DMS153 treated with DMSO at 0.1 percent for 48 hours (cell line): ENCODE results near the gene ETFBKMT.

Experiments used
- DNase-seq: peaks from one replicate; lab custom pipeline; 2025; ENCODE audit not compliant: unreplicated experiment; lab: John Stamatoyannopoulos, UW

The ETFBKMT gene, protein sequence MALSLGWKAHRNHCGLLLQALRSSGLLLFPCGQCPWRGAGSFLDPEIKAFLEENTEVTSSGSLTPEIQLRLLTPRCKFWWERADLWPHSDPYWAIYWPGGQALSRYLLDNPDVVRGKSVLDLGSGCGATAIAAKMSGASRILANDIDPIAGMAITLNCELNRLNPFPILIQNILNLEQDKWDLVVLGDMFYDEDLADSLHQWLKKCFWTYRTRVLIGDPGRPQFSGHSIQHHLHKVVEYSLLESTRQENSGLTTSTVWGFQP

DNA sequence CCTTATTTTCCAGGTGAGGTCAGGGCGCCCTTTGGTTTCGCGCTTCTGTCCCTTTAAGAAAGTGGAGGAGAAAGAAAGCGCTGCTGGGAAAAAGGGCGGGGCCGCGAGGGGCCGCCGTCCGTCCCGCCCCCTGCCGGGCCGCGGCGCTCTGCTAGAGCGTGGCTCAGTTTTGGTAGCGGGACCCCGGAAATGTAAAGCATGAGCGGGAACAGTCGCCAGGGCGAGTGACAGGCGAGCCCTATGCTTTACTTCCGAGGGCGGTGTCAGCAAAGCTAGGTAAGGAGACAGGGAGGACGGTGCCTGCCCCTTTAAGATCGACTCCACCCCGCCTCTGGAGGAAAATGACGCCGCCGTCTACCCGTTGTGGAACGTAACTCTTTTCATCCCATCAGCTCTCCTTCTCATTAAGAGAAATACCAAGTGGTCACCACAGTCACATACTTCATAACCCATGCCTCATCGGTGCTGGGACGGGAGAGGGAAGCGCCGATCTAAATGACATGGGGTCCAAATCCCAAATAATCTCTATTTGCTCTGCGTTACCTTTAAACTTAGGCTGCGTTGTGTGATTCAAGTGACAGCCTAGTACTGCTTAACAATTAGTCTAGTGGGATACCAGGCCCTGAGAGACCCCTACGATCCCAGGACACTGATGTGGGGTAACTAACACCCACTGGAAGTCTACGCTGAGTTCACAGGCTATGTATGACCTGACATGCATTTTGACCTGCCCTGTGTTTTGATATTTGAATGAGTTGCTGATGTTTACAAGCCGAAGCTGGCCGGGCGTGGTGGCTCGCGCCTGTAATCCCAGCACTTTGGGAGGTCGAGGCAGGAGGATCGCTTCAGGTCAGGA is at the start of gene ETFBKMT:
Gene ETFBKMT (plus strand): TSS at position 602 of the 856 bp plus-strand sequence. CDS start 2,266 bp downstream, outside the sequence.
- DNase-seq, result peak; percentile 90

DNA sequence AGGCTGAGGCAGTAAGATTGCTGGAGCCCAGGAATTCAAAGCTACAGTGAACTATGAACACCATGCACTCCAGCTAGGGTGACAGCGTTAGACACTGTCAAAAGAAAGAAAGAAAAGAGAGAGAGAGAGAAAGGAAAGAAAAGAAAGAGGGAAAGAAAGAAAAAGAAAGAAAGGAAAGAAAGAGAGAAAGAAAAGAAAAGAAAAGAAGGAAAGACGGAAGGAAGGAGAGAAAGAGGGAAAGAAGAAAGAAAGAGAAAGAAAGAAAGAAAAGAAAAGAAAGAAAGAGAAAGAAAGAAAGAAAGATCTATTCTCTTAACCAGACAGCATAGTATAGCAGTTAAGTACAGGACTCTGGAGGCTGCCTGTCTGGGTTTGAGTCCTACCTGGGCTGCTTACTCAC is 46.7 kb upstream of the ETFBKMT start:
- DNase-seq, result no peak

DNA sequence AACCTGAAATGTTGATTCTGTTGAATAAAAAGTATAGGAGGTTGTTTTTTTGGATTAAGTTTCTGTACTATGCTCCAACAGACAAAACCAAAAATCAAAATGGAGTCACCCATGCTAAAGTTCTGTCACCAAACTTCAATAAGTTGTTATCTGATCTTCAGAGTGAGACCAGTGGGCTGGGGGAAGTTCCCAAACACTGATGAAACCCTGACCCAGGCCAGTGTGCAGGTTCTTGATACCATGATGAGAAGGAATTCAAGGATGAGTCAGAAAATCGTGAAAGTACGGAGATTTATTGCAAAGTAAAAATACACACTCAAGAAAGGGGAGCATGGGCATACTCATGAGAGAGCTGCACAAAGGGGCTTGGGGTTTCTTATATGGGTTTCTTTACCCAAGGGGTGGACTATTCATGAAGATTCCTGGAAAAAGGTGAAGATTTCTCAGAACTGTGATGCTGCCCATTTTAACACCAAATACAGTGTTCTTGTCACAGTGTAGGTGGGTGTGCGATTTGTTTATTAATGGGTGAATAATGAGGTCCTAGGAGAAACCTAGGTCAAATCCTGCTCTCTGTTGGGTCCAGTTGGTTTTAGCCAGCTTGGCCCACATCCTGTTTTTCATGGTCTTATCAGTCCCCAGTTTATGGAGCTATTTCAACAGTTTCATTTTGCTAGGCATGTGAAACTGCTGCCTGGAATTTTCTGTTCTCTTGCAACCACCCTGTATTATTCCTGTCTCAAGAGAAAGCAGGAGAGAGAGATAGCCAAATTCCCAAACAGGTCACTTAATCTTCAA is 41.1 kb upstream of the ETFBKMT start:
- DNase-seq, result no peak

DNA sequence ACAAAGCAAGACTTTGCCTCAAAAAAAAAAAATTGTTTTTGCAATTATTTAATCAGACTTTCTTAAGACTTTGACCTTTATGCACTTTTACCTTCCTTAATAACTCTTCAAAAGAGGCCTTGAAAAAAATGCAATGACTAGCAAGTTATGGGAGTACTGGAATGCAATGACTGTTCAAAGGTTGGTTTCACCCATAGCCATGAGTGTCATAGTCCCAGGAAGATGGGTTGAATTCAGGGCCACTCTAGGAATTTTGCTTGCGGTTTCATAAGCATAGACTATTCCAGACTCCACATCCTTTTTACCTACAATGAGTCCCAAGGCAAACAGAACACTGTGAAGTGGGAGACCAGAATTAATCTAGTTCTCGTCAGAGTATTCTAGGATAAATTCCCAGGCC is 39.2 kb upstream of the ETFBKMT start:
- no peak for DNase-seq

DNA sequence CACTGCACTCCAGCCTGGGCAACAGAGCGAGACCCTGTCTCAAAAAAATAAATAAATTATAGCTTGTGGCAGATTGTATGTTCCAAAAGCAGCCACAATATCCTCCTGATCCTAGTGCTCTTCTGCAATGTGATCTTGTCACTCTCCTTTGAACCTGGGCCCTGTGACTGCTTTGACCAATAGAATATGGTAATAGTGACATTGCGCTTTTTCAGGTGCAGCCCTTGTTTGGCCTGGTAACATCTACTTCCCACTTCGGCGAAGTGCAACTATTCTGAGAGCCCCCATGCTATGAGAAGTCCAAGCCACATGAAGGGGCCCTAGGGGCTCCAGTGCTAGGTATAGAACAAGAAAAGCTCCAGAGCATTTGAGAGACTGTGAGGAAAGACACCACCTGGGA is 37.5 kb upstream of the ETFBKMT start:
- no peak for DNase-seq

DNA sequence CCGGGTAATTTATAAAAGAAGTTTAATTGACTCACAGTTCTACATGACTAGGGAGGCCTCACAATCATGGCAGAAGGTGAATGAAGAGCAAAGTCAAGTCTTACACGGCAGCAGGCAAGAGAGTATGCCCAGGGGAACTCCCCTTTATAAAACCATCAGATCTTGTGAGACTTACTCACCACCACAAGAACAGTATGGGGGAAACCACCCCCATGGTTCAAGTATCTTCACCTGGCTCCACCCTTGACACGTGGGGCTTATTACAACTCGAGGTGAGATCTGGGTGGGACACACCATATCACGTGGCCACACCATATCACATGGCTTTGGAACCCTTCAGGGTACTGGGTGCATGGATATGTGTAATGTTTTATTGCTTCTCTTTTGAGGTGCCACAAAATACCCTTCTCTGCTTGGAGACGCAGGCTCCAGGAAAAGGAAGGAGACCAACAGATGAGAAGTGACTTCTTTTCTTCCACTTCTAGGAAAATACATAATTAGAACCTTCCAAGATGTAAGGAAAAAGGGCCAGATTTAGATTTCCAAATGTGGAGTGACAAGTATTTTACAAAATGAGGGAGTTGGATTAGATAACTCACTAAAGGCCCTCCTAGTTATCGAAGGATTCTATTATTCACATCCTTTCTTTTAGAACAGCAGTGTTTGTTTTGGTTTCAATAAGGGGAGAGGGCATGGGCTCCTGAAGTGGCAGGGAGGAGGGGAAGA is 33.1 kb upstream of the ETFBKMT start:
- no peak for DNase-seq

DNA sequence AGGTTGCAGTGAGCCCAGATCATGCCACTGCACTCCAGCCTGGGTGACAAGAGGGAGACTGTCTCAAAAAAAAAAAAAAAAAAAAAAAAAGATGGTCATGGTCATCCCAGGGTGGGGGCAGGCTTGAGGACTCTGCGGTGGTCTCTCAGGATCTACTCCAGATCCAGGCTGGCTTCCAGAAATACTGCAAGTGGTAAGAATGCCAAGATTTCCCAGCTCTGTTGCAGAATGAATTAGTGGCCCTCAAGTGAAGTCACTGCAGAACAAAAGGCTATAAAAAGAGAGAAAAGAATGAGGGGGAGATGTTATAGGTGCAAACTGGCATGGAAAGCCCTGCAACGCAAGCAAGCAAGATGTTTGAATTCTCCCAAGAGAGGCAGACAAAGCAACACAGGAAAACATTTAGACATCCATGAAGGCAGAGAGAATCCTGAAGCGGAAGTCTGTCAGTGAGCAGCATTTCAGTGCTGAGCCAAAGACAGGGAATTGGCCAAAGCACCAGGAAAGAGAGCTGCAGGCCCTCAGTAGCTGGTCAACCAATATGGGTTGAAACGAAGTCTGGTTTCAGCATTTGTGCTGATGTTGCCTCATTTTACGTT is 31.9 kb upstream of the ETFBKMT start:
- no peak for DNase-seq

DNA sequence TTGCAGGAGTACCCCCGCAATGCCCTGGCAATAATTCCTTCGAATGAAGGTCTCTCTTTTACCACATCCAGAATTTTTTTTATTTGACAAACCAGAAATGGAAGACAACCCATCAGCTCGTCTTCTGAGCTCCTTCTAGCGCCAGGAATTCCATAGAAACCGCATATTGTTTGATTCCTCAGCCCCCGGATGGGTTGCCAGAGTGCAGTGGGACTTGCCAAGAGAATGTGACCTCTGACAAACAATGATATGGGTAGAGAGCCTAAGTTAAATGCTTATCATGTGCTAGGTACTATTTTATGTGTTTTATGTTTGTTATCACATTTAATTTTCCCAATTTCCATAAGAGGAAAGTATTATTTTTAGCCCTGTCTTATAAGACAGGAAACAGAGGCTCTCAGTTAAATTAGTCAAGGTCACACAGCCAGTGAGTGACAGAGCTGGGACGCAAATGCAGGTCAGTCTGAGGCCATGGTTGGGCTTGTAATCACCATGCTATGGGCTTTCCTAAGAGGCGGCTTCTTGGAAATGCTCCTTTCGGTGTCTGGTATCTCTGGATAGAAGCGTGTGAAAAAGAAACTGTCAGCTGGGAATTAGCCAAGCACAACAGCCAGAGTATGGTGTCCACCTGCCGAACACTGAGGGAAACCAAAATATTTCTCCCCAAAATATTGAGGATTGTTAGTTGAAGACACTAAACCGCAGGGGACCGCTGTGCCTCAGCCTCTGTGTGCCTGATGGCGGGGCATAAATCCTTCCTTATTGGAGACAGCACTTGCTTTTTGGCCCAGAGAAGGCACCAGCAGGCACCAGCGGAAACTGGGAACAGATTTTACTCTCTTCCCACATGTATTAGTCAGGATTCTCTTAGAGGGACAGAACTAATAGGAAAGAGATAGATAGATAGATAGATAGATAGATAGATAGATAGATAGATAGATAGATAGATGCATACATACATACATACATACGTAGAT is 29.4 kb upstream of the ETFBKMT start:
- DNase-seq, result no peak

DNA sequence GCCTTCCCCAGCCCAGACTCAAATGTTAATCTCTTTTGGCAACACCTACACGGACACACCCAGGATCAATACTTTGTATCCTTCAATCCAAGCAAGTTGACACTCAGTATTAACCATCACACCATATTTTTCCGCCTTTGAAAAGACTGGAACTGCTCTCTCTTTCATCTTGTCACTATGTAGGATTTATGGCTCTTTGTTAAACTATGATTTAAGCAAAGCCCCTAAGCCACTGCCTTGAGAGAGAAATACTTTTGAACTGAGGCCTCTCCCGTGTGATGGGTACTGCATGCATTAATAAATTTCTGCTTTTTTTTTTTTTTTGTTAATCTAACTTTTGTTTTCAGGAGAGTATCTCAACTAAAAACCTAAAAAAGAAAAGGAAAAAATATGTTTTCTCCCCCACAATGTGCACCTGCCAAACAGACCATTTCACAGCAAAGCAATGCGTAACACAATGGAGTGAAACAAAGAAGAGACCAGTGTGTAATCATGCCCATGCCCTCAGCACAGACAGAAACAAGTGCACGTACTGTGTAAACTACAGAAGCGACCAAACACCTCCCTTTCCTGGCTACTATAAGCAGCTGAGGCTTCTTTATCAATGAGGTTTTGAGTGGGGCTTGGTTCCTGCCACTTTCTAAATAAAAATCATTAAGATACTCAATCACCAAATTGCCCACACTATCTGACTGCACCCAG is 28.3 kb upstream of the ETFBKMT start:
- no peak for DNase-seq

DNA sequence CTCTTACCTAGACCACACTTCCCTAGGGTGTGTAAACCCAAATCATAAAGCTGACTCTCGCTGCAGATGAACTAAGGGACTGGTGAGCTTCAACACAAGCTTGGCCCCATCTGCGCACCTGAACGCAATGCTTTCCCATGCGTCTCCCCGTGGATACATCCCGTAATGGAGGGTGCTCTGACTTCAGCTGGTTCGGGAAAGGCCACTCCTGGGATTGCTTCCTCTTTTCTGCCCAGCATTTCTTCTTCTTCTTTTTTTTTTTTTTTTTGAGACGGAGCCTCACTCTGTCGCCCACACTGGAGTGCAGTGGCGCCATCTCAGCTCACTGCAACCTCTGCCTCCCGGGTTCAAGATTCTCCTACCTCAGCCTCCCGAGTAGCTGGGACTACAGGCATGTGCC is 27.7 kb upstream of the ETFBKMT start:
- DNase-seq, result no peak

DNA sequence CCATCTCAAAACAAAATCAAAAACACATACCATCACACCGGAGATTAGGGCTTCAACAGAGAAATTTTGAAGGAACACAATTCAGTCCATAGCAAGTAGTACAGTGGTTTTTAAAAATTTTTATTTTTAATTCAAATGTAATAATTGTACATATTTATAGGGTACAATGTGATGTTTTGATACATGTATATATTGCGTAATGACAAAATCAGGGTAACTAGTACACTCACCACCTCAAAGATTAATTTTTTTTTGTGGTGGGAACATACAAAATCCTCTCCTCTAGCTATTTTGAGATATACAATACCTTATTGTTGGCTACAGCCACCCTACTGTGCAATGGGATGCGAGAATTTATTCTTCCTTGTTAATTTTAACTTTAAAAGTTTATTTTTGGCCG is 26.0 kb upstream of the ETFBKMT start:
- no peak for DNase-seq

DNA sequence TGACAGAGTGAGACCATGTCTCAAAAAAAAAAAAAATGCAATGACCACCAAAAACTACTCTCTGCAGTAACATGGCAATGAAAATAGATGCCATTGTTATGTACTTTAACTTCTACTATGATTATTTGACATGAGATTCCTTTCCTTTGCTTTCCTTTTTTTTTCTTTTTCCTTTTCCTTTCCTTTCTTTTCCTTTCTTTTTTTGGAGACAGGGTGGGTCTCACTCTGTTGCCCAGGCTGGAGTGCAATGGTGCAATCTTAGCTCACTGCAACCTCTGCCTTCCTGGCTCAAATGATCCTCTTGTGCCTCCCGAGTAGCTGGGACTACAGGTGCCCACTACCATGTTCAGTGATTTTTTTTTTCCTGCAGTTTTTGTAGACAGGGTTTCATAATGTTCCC is 24.9 kb upstream of the ETFBKMT start:
- no peak for DNase-seq

DNA sequence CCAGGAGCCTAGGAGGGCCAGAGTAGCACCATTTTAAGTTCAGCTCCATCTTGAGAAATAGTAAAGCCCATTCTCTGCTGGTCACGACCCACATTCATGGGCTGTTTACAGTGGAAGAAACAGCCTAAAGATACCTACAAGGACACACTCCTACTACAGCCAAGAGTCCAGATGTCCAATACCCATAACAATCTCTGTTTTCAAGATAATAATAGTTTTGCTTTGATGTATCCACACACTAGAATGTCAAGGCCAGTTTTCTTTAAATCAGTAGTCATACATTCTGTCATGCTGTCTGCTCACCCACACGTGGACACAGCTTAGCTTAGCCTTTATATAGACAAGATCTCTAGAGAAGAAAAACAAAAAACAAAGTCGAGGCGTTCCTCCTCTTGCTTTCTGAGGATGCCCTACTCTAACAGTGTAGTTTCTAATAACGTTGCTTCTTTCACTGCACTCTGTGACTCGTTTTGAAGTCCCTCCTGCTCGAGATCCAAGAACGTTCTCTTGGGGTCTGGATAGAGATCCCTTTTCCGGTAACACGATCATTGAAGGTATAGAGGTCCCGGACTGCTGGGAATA is 17.9 kb upstream of the ETFBKMT start:
- no peak for DNase-seq

DNA sequence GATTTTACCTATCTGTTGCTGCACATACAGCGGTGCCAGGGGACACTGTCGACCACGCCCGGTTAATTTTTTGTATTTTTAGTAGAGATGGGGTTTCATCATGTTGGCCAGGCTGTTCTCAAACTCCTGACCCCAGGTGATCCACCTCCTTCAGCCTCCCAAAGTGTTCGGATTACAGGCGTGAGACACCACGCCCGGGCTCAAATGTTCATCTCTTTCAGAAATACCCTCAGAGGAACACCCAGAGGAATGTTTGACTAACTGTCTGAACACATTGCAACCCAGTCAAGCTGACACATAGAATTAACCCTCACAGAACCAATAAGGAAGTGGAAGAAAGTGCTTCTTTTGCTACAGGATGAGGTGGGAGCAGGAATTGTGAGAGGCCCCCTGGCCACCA is 15.0 kb upstream of the ETFBKMT start:
- DNase-seq, result no peak

DNA sequence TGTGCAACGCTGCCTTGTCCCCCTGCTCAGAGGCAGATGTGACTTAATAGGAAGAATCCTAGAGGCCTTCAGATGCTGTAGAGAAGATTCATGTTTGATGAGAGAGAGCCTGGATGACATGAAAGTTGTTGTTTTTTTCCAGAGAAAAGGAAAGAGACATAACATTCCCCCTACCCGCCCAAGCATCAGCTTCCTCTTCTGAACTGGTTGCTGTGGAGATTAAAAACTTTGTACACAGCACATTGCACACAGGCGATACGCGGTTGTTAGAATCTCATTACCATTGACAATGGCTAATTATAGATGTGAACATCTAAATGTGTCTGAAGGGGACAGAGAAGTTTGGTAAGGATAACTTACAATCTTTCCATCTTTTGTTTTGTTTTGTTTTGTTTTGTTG is 13.6 kb upstream of the ETFBKMT start:
- no peak for DNase-seq

DNA sequence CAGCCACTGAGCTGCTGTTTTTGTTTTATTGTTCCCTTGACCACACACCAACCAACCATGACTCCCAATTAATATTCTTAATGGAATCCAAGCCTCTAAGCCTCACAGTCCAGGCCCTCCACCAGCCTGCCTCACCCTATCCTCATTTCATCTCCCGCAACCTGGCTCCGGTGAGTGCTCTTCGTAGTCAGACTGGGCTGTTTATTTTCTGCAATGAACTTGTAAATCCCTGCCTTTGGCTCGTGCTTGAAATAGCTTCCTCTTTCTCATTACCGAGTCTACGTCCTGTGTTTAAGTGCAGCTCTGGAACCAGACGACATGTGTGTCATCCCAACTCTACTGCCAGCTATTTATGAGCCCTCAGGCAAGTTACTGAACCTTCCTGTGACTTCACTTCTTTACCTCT is 12.4 kb upstream of the ETFBKMT start:
- no peak for DNase-seq

DNA sequence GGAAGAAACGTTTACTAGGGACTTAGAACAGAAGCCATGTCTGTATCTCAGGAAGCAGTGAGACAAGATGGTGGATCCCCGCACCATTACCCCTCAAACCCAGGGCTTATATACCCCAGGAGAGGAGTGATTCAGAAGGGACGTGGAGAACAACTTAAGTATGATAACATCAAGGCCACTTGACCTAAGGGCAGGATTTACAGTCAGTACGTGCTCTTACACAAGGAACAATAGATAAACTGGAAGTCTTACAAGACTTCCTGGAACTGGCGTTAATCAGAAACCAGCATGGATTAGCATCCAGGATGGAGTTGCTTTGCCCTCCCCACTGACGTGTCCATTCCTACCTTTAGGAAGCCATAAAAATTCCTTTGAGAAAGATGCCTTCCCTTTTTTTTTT is 8.6 kb upstream of the ETFBKMT start:
- no peak for DNase-seq

DNA sequence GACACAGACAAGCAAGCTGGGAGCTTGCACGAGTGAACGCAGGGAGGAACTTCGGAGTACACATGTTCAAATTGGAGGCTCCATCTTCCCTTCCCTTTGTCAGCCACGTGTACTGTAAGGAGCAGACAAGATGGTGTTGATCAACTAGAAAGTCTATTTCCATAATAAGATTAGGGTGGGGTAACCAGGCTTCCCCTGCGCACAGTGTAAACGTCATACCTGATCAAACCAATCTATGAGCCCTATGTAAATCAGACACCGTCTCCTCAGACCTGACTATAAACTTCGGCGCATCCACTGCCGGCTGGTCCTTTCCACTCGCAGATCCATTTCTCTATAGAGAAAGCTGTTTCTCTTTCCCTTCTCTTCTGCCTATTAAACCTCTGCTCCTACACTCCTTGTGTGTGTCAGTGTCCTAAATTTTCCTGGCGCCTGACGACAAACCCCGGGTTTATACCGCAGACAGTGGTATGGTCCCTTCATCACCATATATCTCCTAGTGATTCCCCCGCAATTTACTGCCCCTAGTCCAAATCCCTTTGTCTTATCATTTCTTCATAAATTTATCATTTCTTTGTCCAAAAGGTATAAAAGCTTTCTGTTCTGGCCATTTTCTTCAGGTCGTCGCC is 7.5 kb upstream of the ETFBKMT start:
- DNase-seq, result no peak
